GM21381 (cell line): ENCODE measurements around the gene PVALEF.
"Not testable (repeated sequence)": the region's sequence is repeated elsewhere in the genome, so short reads cannot be mapped to it uniquely, and the experiment has no call there.

Experiments
- ATAC-seq: cut with Tn5 transposase; IDR thresholded peaks from one replicate; pipeline ENCODE4 v1.9.1; 2021; ENCODE audit warnings: mild to moderate bottlenecking, moderate library complexity; ENCODE audit not compliant: unreplicated experiment

PVALEF gene

DNA sequence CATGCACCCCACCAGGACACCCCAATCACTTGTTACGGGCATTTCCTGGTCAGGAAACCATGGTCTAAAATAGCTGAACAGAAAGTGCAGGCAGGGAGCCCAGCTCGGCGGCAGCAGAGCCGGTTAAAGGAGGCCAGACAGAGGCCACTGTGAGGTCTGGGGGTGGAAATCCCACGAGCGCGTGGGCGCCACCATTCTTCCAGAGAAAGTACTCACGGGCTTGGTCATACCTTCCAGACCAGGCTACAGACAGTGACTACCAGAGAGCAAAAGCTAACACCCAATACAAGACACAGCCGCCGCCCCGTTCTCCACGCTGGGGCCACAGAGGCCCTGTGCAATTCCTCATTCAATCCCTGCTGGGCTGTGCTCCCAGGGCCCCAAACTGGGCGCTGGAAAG lies 45.6 kb downstream of the PVALEF start:
- no peak for ATAC-seq

DNA sequence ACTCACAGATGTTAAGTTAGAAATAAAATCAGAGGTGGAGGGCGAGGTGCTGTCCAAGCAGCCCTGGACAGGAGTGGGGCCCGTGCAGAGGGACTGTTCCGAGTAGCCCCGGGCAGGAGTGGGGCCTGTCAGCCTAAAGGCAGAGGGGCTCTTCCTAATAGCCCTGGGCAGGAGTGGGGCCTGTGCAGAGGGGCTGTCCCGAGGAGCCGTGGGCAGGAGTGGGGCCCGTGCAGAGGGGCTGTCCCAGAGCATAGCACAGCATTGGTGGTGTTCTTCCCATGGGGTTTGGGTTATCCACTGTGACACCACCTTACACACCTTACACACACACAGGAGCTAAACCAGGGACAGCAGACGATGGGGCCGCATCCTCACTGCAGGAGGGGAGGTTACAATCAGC lies 47.1 kb downstream of the PVALEF start:
- no peak for ATAC-seq

DNA sequence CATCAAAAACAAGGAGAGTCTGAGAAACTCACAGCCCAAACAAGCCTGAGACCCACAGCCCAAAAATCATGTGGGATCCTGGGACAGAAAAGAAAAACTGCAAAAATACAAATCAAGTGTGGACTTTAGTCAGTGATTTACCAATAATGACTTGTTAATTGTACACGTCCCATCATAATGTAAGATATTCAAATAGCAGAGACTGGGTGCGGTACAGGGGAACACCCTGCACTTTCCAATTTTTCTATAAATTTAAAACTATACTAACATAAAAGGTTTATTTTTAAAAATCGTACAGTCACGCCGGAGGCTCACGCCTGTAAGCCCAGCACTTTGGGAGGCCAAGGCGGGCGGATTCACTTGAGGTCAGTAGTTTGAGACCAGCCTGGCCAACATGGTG lies 48.7 kb downstream of the PVALEF start:
- ATAC-seq = no peak

- ATAC-seq = no peak
Measured at GRCh38 chr17:81217491-81217890, 52.2 kb downstream of the PVALEF start.

GRCh38 chr17:81218459-81218858 lies 53.2 kb downstream of the PVALEF start:
- no peak for ATAC-seq

- ATAC-seq = no peak
Measured at GRCh38 chr17:81218991-81219390, 53.7 kb downstream of the PVALEF start.

GRCh38 chr17:81219476-81220180 lies 54.3 kb downstream of the PVALEF start:
- no peak for ATAC-seq

GRCh38 chr17:81221371-81221841 lies 56.1 kb downstream of the PVALEF start:
- ATAC-seq = no peak

DNA sequence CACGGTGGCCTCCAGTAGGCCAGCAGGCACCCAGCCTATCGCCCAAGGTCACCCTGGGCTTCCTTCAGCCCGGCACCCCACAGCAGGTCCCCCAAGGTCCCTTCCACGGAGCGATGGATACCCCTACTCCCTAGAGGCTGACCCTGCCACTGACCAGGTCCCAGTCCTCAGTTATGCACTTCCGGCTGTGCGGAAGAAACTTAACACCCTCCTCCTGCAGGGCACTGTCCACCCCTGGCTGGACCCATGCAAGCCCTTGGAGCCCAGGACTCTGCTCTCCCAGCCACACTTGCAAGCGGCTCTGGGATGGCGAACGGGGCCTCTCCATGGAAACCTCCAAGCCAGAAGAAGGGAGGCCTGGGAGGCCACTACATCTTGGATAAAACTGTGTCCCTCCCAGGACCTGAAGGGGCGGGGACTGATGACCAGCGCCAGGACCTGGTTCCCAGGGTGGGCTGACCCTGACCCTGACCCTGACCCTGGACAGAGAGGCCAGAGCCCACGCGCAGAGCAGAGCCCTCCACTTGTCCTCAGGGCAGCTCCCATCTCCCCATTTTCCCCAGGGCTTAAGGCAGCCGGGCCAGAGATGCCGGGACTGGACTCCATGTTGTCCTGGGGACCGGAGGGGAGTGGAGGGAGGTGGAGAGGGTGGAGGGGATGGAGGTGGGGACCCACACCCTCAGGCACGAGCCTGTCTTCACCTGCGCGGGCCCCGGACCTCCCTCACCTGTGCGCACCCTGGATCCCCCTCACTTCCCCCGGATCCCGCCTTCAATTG lies 56.7 kb downstream of the PVALEF start:
- no peak for ATAC-seq

GRCh38 chr17:81222620-81222905 lies 57.3 kb downstream of the PVALEF start:
- ATAC-seq = no peak

DNA sequence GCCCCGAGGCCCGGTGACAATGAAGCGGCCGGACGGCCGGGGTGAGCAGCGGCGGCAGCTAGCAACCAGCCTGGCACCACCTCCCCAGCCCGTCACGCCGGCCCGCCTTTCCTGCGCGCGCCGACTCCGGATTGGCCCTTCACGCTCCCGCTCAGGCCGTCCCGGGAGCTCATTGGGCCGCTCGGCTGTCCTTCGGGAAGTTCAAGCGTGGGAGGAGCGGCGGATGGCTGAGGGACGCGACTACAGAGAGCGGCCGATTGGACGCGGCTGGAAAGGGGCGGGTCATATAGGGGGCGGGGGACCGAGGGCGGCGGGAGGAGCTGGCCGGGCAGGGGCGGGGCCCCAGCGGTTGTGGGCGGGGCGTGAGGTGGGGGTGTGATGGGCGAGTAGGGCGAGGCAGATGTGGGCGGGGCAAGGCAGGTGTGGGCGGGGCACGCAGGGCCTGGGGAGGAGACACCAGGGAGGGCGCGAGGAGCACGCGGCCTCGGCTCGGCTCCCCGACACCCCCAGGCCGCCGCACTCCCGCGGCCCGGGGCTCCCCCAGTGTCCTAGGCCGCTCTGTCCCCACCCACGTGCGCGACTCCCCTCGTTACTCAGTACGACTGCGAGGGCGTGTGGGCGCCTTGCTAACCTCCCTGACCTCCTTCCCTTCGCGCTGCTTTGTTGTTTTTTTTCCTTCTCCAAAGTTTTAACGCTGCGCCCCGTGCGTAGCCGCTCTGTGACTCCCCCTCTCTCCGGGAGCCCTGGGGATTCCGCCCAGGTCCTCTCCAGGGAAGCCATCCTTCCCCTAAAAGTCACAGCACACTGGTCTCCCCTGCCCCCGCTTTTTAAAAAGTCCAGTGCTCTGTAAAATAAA lies 57.8 kb downstream of the PVALEF start, which contains the start of gene CEP131:
CEP131 (minus strand) TSS at position 60 of the 856 bp plus-strand sequence. CDS start 2,909 bp downstream, outside the sequence.
- ATAC-seq = peak; percentile 92

DNA sequence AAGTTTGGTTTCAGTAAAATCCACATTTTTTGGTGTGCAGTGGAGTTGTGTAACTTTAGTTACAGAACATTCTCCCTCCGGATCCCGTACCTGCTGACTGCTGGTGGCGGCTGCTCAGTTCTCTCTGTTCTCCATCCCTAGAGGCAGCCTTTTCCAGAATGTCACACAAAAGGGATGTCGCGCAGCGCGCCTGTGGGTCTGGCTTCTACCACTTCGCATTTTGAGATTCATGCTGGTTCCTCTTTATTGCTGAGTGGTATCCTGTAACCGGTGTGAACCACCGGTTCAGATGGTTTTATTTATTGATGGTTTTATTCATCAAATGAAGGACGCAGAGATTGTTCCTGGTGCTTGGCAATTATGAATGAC lies 58.4 kb downstream of the PVALEF start:
- ATAC-seq = no peak

GRCh38 chr17:81227630-81228029 lies 62.3 kb downstream of the PVALEF start:
- ATAC-seq = not testable (repeated sequence)

- no peak for ATAC-seq
Measured at GRCh38 chr17:81228420-81228819, 63.1 kb downstream of the PVALEF start.

- ATAC-seq = no peak
Measured at GRCh38 chr17:81228834-81229665, 63.7 kb downstream of the PVALEF start.

- ATAC-seq = no peak
Measured at GRCh38 chr17:81229666-81229920, 64.3 kb downstream of the PVALEF start.

DNA sequence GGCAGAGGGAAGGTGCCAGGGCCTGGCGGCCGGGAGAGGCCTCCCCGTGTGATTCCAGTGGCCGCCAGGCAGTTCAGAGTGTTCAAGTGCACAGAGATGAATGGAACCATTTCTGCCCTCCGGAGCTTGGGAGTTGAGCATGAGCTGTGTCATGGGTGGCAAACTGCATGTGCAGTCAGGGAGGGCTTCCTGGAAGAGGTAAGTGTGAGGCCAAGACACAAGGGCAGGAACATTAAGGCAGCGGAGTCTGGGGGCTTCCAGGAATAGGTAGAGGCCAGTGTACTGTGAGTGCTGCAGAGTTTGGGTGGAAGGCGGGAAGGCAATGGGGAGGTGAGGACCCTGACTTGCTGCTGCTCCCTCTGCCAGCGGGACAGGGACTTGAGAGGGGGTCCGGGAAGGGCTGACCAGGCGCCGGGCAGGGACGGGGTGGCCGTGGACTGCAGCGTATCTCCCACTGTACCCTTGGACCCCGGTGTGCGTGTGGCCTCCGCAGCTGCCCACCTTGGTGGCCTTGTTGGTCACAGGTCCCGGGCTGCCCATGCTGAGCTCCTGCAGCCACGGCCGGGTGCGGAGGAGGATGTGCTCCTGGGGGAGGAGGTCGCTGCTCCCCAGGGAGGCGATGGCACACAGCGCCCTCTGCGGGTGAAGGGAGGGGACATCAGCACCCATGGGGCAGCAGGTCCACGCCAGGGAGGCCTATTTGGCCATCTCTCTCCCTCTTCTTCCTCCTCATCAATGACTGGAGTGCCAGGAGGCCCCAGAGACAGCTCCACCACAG lies 64.9 kb downstream of the PVALEF start:
- ATAC-seq = no peak

DNA sequence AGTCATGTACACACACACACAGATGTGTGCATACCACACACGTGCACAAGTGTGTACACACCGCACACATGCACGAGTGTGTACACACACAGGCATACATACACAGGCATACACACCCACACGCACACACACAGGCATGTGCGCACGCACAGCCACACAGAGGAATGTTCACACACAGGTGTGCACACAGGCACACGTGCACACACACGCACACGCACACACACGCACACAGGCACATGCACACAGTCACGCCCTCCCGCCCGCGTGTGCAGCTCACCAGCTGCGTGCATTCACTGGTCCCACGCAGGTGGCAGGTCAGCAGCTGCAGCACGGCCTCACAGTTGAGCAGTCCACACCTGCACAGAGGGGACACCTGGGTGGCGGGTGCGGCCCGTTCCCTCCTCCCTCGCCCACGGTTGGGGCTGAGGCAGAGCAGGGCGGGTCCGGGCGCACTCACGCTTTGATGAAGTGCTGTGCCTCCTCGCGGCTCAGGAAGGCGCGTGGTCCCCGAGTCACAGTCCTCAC lies 65.9 kb downstream of the PVALEF start:
- ATAC-seq = no peak

- no peak for ATAC-seq
Measured at GRCh38 chr17:81231766-81232581, 66.7 kb downstream of the PVALEF start.
